NCI-H1436 treated with DMSO at 0.1 percent for 48 hours (cell line): ENCODE data around the gene TCF4.

Experiments
- DNase-seq: peaks from one replicate; lab custom pipeline; 2025; lab: John Stamatoyannopoulos, UW

The TCF4 gene

GRCh38 chr18:55546851-55547704 is 40.9 kb downstream of the TCF4 start:
- DNase-seq = no peak

GRCh38 chr18:55544014-55544413 is 44.0 kb downstream of the TCF4 start:
- DNase-seq = no peak

- no peak for DNase-seq
Measured at GRCh38 chr18:55543130-55543704, 44.8 kb downstream of the TCF4 start.

GRCh38 chr18:55541571-55541970 is 46.4 kb downstream of the TCF4 start:
- DNase-seq = no peak

- DNase-seq = no peak
Measured at GRCh38 chr18:55539240-55539639, 48.8 kb downstream of the TCF4 start.

- no peak for DNase-seq
Measured at GRCh38 chr18:55534996-55535395, 53.0 kb downstream of the TCF4 start.

- DNase-seq = no peak
Measured at GRCh38 chr18:55534547-55534946, 53.4 kb downstream of the TCF4 start.

- no peak for DNase-seq
Measured at GRCh38 chr18:55530166-55530565, 57.8 kb downstream of the TCF4 start.

GRCh38 chr18:55529581-55529980 is 58.4 kb downstream of the TCF4 start:
- no peak for DNase-seq

- no peak for DNase-seq
Measured at GRCh38 chr18:55525845-55526244, 62.1 kb downstream of the TCF4 start.

GRCh38 chr18:55524353-55525073 is 63.5 kb downstream of the TCF4 start:
- no peak for DNase-seq

GRCh38 chr18:55523001-55523400 is 65.0 kb downstream of the TCF4 start:
- no peak for DNase-seq

- no peak for DNase-seq
Measured at GRCh38 chr18:55522011-55522410, 66.0 kb downstream of the TCF4 start.

- no peak for DNase-seq
Measured at GRCh38 chr18:55517055-55517454, 70.9 kb downstream of the TCF4 start.

GRCh38 chr18:55515941-55516710 is 71.9 kb downstream of the TCF4 start:
- DNase-seq = no peak

GRCh38 chr18:55515214-55515613 is 72.8 kb downstream of the TCF4 start:
- no peak for DNase-seq

GRCh38 chr18:55513161-55513560 is 74.8 kb downstream of the TCF4 start:
- no peak for DNase-seq

GRCh38 chr18:55511277-55511676 is 76.7 kb downstream of the TCF4 start:
- no peak for DNase-seq

GRCh38 chr18:55510809-55511208 is 77.2 kb downstream of the TCF4 start:
- no peak for DNase-seq

GRCh38 chr18:55509631-55510324 is 78.2 kb downstream of the TCF4 start:
- DNase-seq = no peak

GRCh38 chr18:55508651-55509050 is 79.3 kb downstream of the TCF4 start:
- DNase-seq = no peak

GRCh38 chr18:55506074-55506473 is 81.9 kb downstream of the TCF4 start:
- no peak for DNase-seq
